HCT116 (cell line): Measurements from ENCODE around the gene LRBA. TPM values are rescaled to one million over a fixed set of nuclear protein-coding genes. Genes with fewer than 3 reads are reported as not detected.

ENCODE experiments used
- ATAC-seq: fragments of 200-7000 bp; cut with Tn5 transposase; 2 replicates; pipeline ENCODE4 v1.9.1; 2020; ENCODE audit warnings: mild to moderate bottlenecking, moderate library complexity
- BruUV-seq: library from RNA; stranded (reverse); fragments of 400-500 nt; replicated peaks from 2 replicates; lab custom pipeline; 2021; lab: Mats Ljungman, UMichigan
- CTCF ChIA-PET: fragments of 300-600 bp; sonication (Branson Sonifier 250); formaldehyde crosslinking; loops from one replicate; lab custom pipeline; 2021; ENCODE audit warnings: antibody characterized with exemption; lab: Charles Lee
- POLR2A ChIA-PET: fragments of 300-600, 350-600 bp; sonication (Branson Sonifier 250); formaldehyde crosslinking; loops from one replicate; lab custom pipeline; 2021; ENCODE audit warnings: antibody characterized with exemption; lab: Charles Lee
- RAD21 ChIA-PET, 2 experiments: fragments of 300-600 bp; sonication (Branson Sonifier 250); formaldehyde crosslinking; loops; one replicate each; lab custom pipeline; 2023; ENCODE audit warnings: low total read pairs in 2 of 2; ENCODE audit not compliant: uncharacterized antibody in 2 of 2, unreplicated experiment in 2 of 2, low non-redundant PET in 1 of 2; lab: Charles Lee
- DNase-seq: peaks from one replicate; pipeline ENCODE4 v3.0.0-alpha.2; 2010; ENCODE audit warnings: low read depth, low spot score
- H2AFZ ChIP-seq: fragments of 200-600 bp; shearing (Covaris generic), sonication (generic); 2 replicates; pipeline ENCODE4 v1.6.1; 2017; ENCODE audit warnings: low read depth, mixed run types, mixed read lengths, antibody characterized with exemption, low read length; ENCODE audit not compliant: poor library complexity, severe bottlenecking
- H3K27ac ChIP-seq: 2 replicates; pipeline ENCODE4 v1.5.1; 2012; ENCODE audit warnings: low read depth, low read length
- H3K27me3 ChIP-seq: fragments of 200-600 bp; sonication (generic); 2 replicates; pipeline ENCODE4 v1.6.1; 2016; ENCODE audit warnings: mixed run types, low read length, mixed read lengths; ENCODE audit not compliant: insufficient read depth
- H3K36me3 ChIP-seq, 2 experiments: fragments of 200-500 bp in 1 of 2; fragments of 200-600 bp in 1 of 2; sonication (Bioruptor generic) in 1 of 2; sonication (generic) in 1 of 2; 2 replicates each; pipeline versions ENCODE4 v1.5.1 to v1.6.1; 2014 to 2016; ENCODE audit warnings: low read length in 2 of 2, inconsistent platforms in 1 of 2, mixed read lengths in 1 of 2, mixed run types in 1 of 2; ENCODE audit not compliant: insufficient read depth in 2 of 2, control insufficient read depth in 1 of 2
- H3K4me1 ChIP-seq, 2 experiments: fragments of 200-600 bp in 1 of 2; sonication (generic) in 1 of 2; 2 replicates each; pipeline versions ENCODE4 v1.5.1 to v1.6.1; 2012 to 2017; ENCODE audit warnings: low read length in 2 of 2, inconsistent platforms in 1 of 2, mild to moderate bottlenecking in 1 of 2, mixed read lengths in 1 of 2, mixed run types in 1 of 2, moderate library complexity in 1 of 2; ENCODE audit not compliant: insufficient read depth in 2 of 2, control insufficient read depth in 1 of 2
- H3K4me2 ChIP-seq: fragments of 200-600 bp; sonication (generic); 2 replicates; pipeline ENCODE4 v1.6.1; 2017; ENCODE audit warnings: mixed run types, low read length, mixed read lengths
- H3K4me3 ChIP-seq, 2 experiments: fragments of 200-600 bp in 1 of 2; sonication (generic) in 1 of 2; replicated peaks in 1 of 2; 2 replicates each; pipeline ENCODE4 v1.5.1; 2011 to 2016; ENCODE audit warnings: low read length in 2 of 2, control low read depth in 1 of 2, low read depth in 1 of 2, mild to moderate bottlenecking in 1 of 2, mixed read lengths in 1 of 2, mixed run types in 1 of 2
- H3K79me2 ChIP-seq: fragments of 200-600 bp; sonication (generic); 2 replicates; pipeline ENCODE4 v1.6.1; 2017; ENCODE audit warnings: mild to moderate bottlenecking, mixed run types, low read length, moderate library complexity, mixed read lengths; ENCODE audit not compliant: insufficient read depth
- H3K9ac ChIP-seq: fragments of 200-600 bp; sonication (generic); 2 replicates; pipeline ENCODE4 v1.6.1; 2016; ENCODE audit warnings: low read length, mixed read lengths
- H3K9me2 ChIP-seq: fragments of 200-600 bp; sonication (generic), shearing (Covaris generic); 2 replicates; pipeline ENCODE4 v1.6.1; 2017; ENCODE audit warnings: mixed run types, mild to moderate bottlenecking, moderate library complexity; ENCODE audit not compliant: insufficient read depth
- H3K9me3 ChIP-seq, 2 experiments: fragments of 200-500 bp in 1 of 2; fragments of 200-600 bp in 1 of 2; sonication (Bioruptor generic) in 1 of 2; sonication (generic) in 1 of 2; 2 replicates each; pipeline ENCODE4 v1.6.1; 2014 to 2017; ENCODE audit warnings: low read length in 2 of 2, mixed read lengths in 2 of 2, inconsistent platforms in 1 of 2, low read depth in 1 of 2, mild to moderate bottlenecking in 1 of 2, mixed run types in 1 of 2, moderate library complexity in 1 of 2; ENCODE audit not compliant: control insufficient read depth in 1 of 2, insufficient read depth in 1 of 2
- H4K20me1 ChIP-seq: fragments of 200-600 bp; sonication (generic), shearing (Covaris generic); 2 replicates; pipeline ENCODE4 v1.6.1; 2017; ENCODE audit warnings: mixed run types, mild to moderate bottlenecking, moderate library complexity; ENCODE audit not compliant: insufficient read depth
- ATF3 ChIP-seq: IDR thresholded peaks from 2 replicates; pipeline ENCODE4 v1.6.1; 2012
- CBX3 ChIP-seq: IDR thresholded peaks from 2 replicates; pipeline ENCODE4 v1.6.1; 2012; ENCODE audit warnings: low read depth
- ELF1 ChIP-seq: IDR thresholded peaks from 2 replicates; pipeline ENCODE4 v1.6.1; 2012; ENCODE audit warnings: low read depth, borderline replicate concordance
- EZH2phosphoT487 ChIP-seq: fragments of 200-600 bp; IDR thresholded peaks from 2 replicates; pipeline ENCODE4 v1.6.1; 2018; ENCODE audit warnings: antibody characterized with exemption, borderline replicate concordance
- POLR2A ChIP-seq: IDR thresholded peaks from 2 replicates; pipeline ENCODE4 v1.7.0; 2011; ENCODE audit warnings: borderline replicate concordance; ENCODE audit not compliant: insufficient read depth, insufficient read length; ENCODE audit errors: extremely low read depth
- SP1 ChIP-seq: IDR thresholded peaks from 2 replicates; pipeline ENCODE4 v1.6.1; 2012; ENCODE audit warnings: low read depth
- ZBTB33 ChIP-seq: IDR thresholded peaks from 2 replicates; pipeline ENCODE4 v1.6.1; 2011; ENCODE audit warnings: mild to moderate bottlenecking, low read length, moderate library complexity; ENCODE audit not compliant: insufficient replicate concordance; ENCODE audit errors: extremely low read depth
- intact Hi-C: fragments of 100-400 bp; cut with micrococcal nuclease; formaldehyde crosslinking; loops from 2 replicates; pipeline ENCODE4 v1.10.0; 2022
- total RNA-seq: library from RNA; stranded (reverse); gene quantifications from one replicate; pipeline ENCODE4 v1.2.1, GENCODE V29; 2021; ENCODE audit not compliant: unreplicated experiment
- TF ChIP-seq, protein P1 (sequence below): IDR thresholded peaks from 2 replicates; pipeline ENCODE4 v1.6.1; 2012; ENCODE audit warnings: low read depth

The LRBA gene
- total RNA-seq, 1 experiment from 2014 or later, result 79.8 TPM

GRCh38 chr4:150308824-150309472 is 706.1 kb downstream of the LRBA start:
- BruUV-seq, result no TSS peak
- Histone ChIP-seq H2AFZ (no peak overlapping the region), H3K9me3 (no peaks in the 10 kb centered on the region), H3K4me3 (no peak overlapping the region), H3K27me3 (no peaks in the 10 kb centered on the region), H3K9me2 (no peaks in the 10 kb centered on the region), H4K20me1 (no peaks in the 10 kb centered on the region), H3K27ac (no peak overlapping the region), H3K36me3 (no peaks in the 10 kb centered on the region), H3K4me2 (no peak overlapping the region), H3K79me2 (no peaks in the 10 kb centered on the region), H3K9ac (no peak overlapping the region), H3K4me1 (no peaks in the 10 kb centered on the region)
- ChIA-PET CTCF (interaction anchor here (1.2 to 1.8 kb wide), 2 partner anchors 182 to 558 kb away, joined by 3 to 7 read pairs; no protein-coding TSS in a partner anchor), POLR2A (no interaction called here), RAD21 (no interaction called here)
- DNase-seq (no peak), ATAC-seq (no peak)
- no peak for TF ChIP-seq EZH2phosphoT487
- no peak for TF ChIP-seq SP1
- TF ChIP-seq ZBTB33, result no peak
- TF ChIP-seq ATF3, result no peak
- TF ChIP-seq ELF1, result no peak
- TF ChIP-seq CBX3, result no peak
- no peak for TF ChIP-seq POLR2A
- TF ChIP-seq, protein P1, sequence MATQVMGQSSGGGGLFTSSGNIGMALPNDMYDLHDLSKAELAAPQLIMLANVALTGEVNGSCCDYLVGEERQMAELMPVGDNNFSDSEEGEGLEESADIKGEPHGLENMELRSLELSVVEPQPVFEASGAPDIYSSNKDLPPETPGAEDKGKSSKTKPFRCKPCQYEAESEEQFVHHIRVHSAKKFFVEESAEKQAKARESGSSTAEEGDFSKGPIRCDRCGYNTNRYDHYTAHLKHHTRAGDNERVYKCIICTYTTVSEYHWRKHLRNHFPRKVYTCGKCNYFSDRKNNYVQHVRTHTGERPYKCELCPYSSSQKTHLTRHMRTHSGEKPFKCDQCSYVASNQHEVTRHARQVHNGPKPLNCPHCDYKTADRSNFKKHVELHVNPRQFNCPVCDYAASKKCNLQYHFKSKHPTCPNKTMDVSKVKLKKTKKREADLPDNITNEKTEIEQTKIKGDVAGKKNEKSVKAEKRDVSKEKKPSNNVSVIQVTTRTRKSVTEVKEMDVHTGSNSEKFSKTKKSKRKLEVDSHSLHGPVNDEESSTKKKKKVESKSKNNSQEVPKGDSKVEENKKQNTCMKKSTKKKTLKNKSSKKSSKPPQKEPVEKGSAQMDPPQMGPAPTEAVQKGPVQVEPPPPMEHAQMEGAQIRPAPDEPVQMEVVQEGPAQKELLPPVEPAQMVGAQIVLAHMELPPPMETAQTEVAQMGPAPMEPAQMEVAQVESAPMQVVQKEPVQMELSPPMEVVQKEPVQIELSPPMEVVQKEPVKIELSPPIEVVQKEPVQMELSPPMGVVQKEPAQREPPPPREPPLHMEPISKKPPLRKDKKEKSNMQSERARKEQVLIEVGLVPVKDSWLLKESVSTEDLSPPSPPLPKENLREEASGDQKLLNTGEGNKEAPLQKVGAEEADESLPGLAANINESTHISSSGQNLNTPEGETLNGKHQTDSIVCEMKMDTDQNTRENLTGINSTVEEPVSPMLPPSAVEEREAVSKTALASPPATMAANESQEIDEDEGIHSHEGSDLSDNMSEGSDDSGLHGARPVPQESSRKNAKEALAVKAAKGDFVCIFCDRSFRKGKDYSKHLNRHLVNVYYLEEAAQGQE, result no peak
- intact Hi-C loops, result no loop called here
